Cardiac atrium fibroblast (primary cell): ENCODE measurements around the gene SLC25A52. TPM values are rescaled to one million over a fixed set of nuclear protein-coding genes. Genes with fewer than 3 reads are reported as not detected.

Experiments
- total RNA-seq: library from RNA; depleted of rRNA; stranded (reverse); fragments of >200 nt; gene quantifications from 2 replicates; pipeline ENCODE4 v1.2.3, GENCODE V29; 2015

The SLC25A52 gene, protein sequence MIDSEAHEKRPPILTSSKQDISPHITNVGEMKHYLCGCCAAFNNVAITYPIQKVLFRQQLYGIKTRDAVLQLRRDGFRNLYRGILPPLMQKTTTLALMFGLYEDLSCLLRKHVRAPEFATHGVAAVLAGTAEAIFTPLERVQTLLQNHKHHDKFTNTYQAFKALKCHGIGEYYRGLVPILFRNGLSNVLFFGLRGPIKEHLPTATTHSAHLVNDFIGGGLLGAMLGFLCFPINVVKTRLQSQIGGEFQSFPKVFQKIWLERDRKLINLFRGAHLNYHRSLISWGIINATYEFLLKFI
- total RNA-seq: not detected in 2 replicates

GRCh38 chr18:31760695-31761094 is at the start of gene SLC25A52:
TSS of gene SLC25A52 (minus strand) at chr18:31760880. CDS start at chr18:31760661, 219 bp downstream.

Other genes starting within 250 kb of the SLC25A52 start
- not detected in 2 replicates for gene TTR, start 169.0 kb downstream of the SLC25A52 start, total RNA-seq
- 2.0 and 4.4 TPM in 2 replicates for gene B4GALT6, start 76.3 kb downstream of the SLC25A52 start, total RNA-seq
- 18.6 and 22.7 TPM in 2 replicates for gene TRAPPC8, start 182.2 kb upstream of the SLC25A52 start, total RNA-seq